Measurements from ENCODE around the gene RPLP1.

GRCh38 chr15:69459066-69459465, 6.4 kb downstream of the RPLP1 start:
- TF ChIP-seq CTCF (IDR thresholded peaks at IDR 0.05) (no peak), POLR2A (IDR thresholded peaks at IDR 0.05) (no peak)
